Parathyroid adenoma (tissue), 2 donors: ENCODE results near the gene SLC6A20.

Experiments used
- H2AFZ ChIP-seq: fragments of 300-600 bp; sonication (generic); one replicate; pipeline ENCODE4 v1.7.0; 2017; ENCODE audit warnings: antibody characterized with exemption, mild to moderate bottlenecking
- H3K27ac ChIP-seq: fragments of 300-600 bp; sonication (generic); one replicate; pipeline ENCODE4 v1.7.0; 2017
- H3K27me3 ChIP-seq: fragments of 300-600 bp; sonication (generic); one replicate; pipeline ENCODE4 v1.7.0; 2017; ENCODE audit warnings: low read length; ENCODE audit not compliant: control insufficient read depth, insufficient read depth
- H3K36me3 ChIP-seq: fragments of 300-600 bp; sonication (generic); one replicate; pipeline ENCODE4 v1.7.0; 2017; ENCODE audit warnings: low read length; ENCODE audit not compliant: control insufficient read depth, insufficient read depth
- H3K4me1 ChIP-seq: fragments of 300-600 bp; sonication (generic); one replicate; pipeline ENCODE4 v1.7.0; 2017; ENCODE audit warnings: control low read depth
- H3K4me2 ChIP-seq: fragments of 300-600 bp; sonication (generic); one replicate; pipeline ENCODE4 v1.7.0; 2017; ENCODE audit warnings: low read length
- H3K4me3 ChIP-seq: fragments of 300-600 bp; sonication (generic); one replicate; pipeline ENCODE4 v1.7.0; 2017; ENCODE audit warnings: low read depth, low read length
- H3K79me2 ChIP-seq: fragments of 300-600 bp; sonication (generic); one replicate; pipeline ENCODE4 v1.7.0; 2017; ENCODE audit warnings: control low read depth
- H3K9ac ChIP-seq: fragments of 300-600 bp; sonication (generic); one replicate; pipeline ENCODE4 v1.7.0; 2017; ENCODE audit warnings: mild to moderate bottlenecking
- H3K9me3 ChIP-seq: fragments of 300-600 bp; sonication (generic); one replicate; pipeline ENCODE4 v1.7.0; 2017; ENCODE audit warnings: low read length; ENCODE audit not compliant: control insufficient read depth
- CTCF ChIP-seq: fragments of 300-600 bp; sonication (generic); IDR thresholded peaks from one replicate; pipeline ENCODE4 v1.7.0; 2017; ENCODE audit warnings: antibody characterized with exemption, mild to moderate bottlenecking
- donor health status: primary hyperparathyroidism.

The SLC6A20 gene

GRCh38 chr3:45841420-45841756 lies 45.1 kb upstream of the SLC6A20 start:
- H2AFZ ChIP-seq: peak overlapping the region; percentile 98
- H3K4me2 ChIP-seq: peak overlapping the region; percentile 75
- no peak for TF ChIP-seq CTCF
- H3K9ac ChIP-seq: no peak overlapping the region
- peak overlapping the region; percentile 97 for H3K4me3 ChIP-seq
- H3K9me3 ChIP-seq: no peaks in the 10 kb centered on the region
- no peaks in the 10 kb centered on the region for H3K27me3 ChIP-seq
- peaks cover 12% of the 10 kb centered on the region for H3K79me2 ChIP-seq
- peaks cover 7% of the 10 kb centered on the region for H3K4me1 ChIP-seq
- no peaks in the 10 kb centered on the region for H3K36me3 ChIP-seq
- peak overlapping the region; percentile 39 for H3K27ac ChIP-seq

- Histone ChIP-seq H3K27me3 (no peaks in the 10 kb centered on the region), H2AFZ (no peak overlapping the region), H3K79me2 (peaks cover 12% of the 10 kb centered on the region), H3K4me3 (no peak overlapping the region), H3K9me3 (no peaks in the 10 kb centered on the region), H3K36me3 (no peaks in the 10 kb centered on the region), H3K9ac (no peak overlapping the region), H3K4me1 (peaks cover 7% of the 10 kb centered on the region), H3K4me2 (no peak overlapping the region), H3K27ac (no peak overlapping the region)
- TF ChIP-seq CTCF: no peak
Measured at GRCh38 chr3:45838466-45838865, 42.1 kb upstream of the SLC6A20 start.

- Histone ChIP-seq H3K27me3 (no peaks in the 10 kb centered on the region), H3K4me3 (no peak overlapping the region), H3K4me2 (no peak overlapping the region), H3K79me2 (no peaks in the 10 kb centered on the region), H3K9me3 (no peaks in the 10 kb centered on the region), H3K9ac (no peak overlapping the region), H3K36me3 (no peaks in the 10 kb centered on the region), H2AFZ (no peak overlapping the region), H3K27ac (no peak overlapping the region), H3K4me1 (no peaks in the 10 kb centered on the region)
- TF ChIP-seq CTCF: no peak
Measured at GRCh38 chr3:45832699-45833098, 36.4 kb upstream of the SLC6A20 start.

- H3K4me2 ChIP-seq: no peak overlapping the region
- no peaks in the 10 kb centered on the region for H3K4me1 ChIP-seq
- no peak overlapping the region for H3K27ac ChIP-seq
- no peak overlapping the region for H2AFZ ChIP-seq
- no peak overlapping the region for H3K9ac ChIP-seq
- H3K36me3 ChIP-seq: no peaks in the 10 kb centered on the region
- H3K27me3 ChIP-seq: no peaks in the 10 kb centered on the region
- H3K4me3 ChIP-seq: no peak overlapping the region
- no peak for TF ChIP-seq CTCF
- no peaks in the 10 kb centered on the region for H3K9me3 ChIP-seq
- H3K79me2 ChIP-seq: no peaks in the 10 kb centered on the region
Measured at GRCh38 chr3:45830121-45830520, 33.8 kb upstream of the SLC6A20 start.

GRCh38 chr3:45826908-45827307 lies 30.6 kb upstream of the SLC6A20 start:
- Histone ChIP-seq H3K27me3 (no peaks in the 10 kb centered on the region), H3K9ac (no peak overlapping the region), H3K9me3 (no peaks in the 10 kb centered on the region), H3K4me1 (no peaks in the 10 kb centered on the region), H3K4me3 (no peak overlapping the region), H3K79me2 (no peaks in the 10 kb centered on the region), H3K36me3 (no peaks in the 10 kb centered on the region), H3K27ac (no peak overlapping the region), H2AFZ (no peak overlapping the region), H3K4me2 (no peak overlapping the region)
- no peak for TF ChIP-seq CTCF
